Right cardiac atrium (tissue), 5 donors: ENCODE results near the gene RASGRF2. TPM values are rescaled to one million over a fixed set of nuclear protein-coding genes. Genes with fewer than 3 reads are reported as not detected.
A peak's percentile ranks its signal among the peaks of the same experiment; 100 is the strongest.

Source experiments
- ATAC-seq, 2 donors: fragments of 200-7000 bp; cut with Tn5 transposase; one replicate each; pipeline versions ENCODE4 v1.8.0 to v1.9.1; 2020; ENCODE audit warnings: moderate library complexity in 2 of 2, mild to moderate bottlenecking in 1 of 2
- DNase-seq, 3 donors: peaks; one replicate each; pipeline ENCODE4 v3.0.0-alpha.2; 2020
- H3K27ac ChIP-seq: one replicate; pipeline ENCODE4 v1.5.1; 2013; ENCODE audit warnings: mild to moderate bottlenecking, low read length, control low read depth, moderate library complexity
- H3K27me3 ChIP-seq: one replicate; pipeline ENCODE4 v1.6.1; 2013; ENCODE audit not compliant: control insufficient read depth, insufficient read depth
- H3K4me1 ChIP-seq: one replicate; pipeline ENCODE4 v1.6.1; 2013; ENCODE audit warnings: low read length; ENCODE audit not compliant: control insufficient read depth, insufficient read depth
- H3K4me3 ChIP-seq: one replicate; pipeline ENCODE4 v1.5.1; 2013; ENCODE audit warnings: low read length, control low read depth
- H3K9me3 ChIP-seq: one replicate; pipeline ENCODE4 v1.6.1; 2013; ENCODE audit warnings: low read length; ENCODE audit not compliant: control insufficient read depth
- WGBS: extraction: QIAGEN DNeasy Blood & Tissue Kit; methylation state at CpG from one replicate; pipeline ENCODE4 v1.1.7; 2013; 5-methylcytosine and 5-hydroxymethylcytosine counted together
- intact Hi-C, 4 donors: fragments of 100-400 bp; cut with DNase I; formaldehyde crosslinking; loops; one replicate each; pipeline versions ENCODE4 v1.11.0 to v1.14.0; 2022 to 2023
- polyA plus RNA-seq: library from polyadenylated mRNA; stranded (reverse); fragments of 200-250 nt; gene quantifications from one replicate; pipeline ENCODE4 v1.2.3, GENCODE V29; 2013
- total RNA-seq, 4 donors: library from RNA; stranded (reverse); fragmentation: NEBNext Ultra II Directional; extraction: Animal tissue kit (Norgen Biotek cat#: 25700); gene quantifications; one replicate each; pipeline ENCODE4 v1.2.1, GENCODE V29; 2021
- donor health status: healthy with polysubstance abuse.
- donor health status: DM: no; HTN: yes; CAD: no.
- donor health status: DM: no; HTN: no; CAD: no.
- donor health status: DM: no; HTN: yes; CAD: no; lungs with severe emphysema.
- donor health status: DM: yes; HTN: yes; CAD: no.

The RASGRF2 gene
- total and polyA plus RNA-seq, 5 donors, result 2.7 to 5.0 (median 4.3) TPM

- peaks cover 2% of the 10 kb centered on the region for H3K27me3 ChIP-seq
- no peak for DNase-seq
- intact Hi-C loops, result no loop called here
These were observed 6.6 kb upstream of the RASGRF2 start for GRCh38 chr5:80953587-80953986.

GRCh38 chr5:80955082-80955590, 5.0 kb upstream of the RASGRF2 start:
- Histone ChIP-seq H3K9me3 (no peaks in the 10 kb centered on the region), H3K27me3 (peaks cover 2% of the 10 kb centered on the region), H3K4me3 (no peak overlapping the region), H3K27ac (no peak overlapping the region), H3K4me1 (peaks cover 4% of the 10 kb centered on the region)
- ATAC-seq (no peak), DNase-seq (no peak)
- intact Hi-C loops, result no loop called here
- 93% methylated on average over 2 of the region's 2 CpGs for WGBS

More at GRCh38 chr5:80953587-80953986, 6.6 kb upstream of the RASGRF2 start:
- no peak overlapping the region for H3K4me3 ChIP-seq
- H3K27ac ChIP-seq, result no peak overlapping the region
- H3K4me1 ChIP-seq, result no peaks in the 10 kb centered on the region
- H3K9me3 ChIP-seq, result no peaks in the 10 kb centered on the region
- 86% methylated on average over 5 of the region's 5 CpGs for WGBS
- ATAC-seq, result no peak

GRCh38 chr5:80956272-80956671, 3.9 kb upstream of the RASGRF2 start:
- 58% methylated on average over 7 of the region's 7 CpGs for whole genome bisulfite sequencing
- intact Hi-C loops, result no loop called here
- peaks cover 2% of the 10 kb centered on the region for H3K27me3 ChIP-seq
- peaks cover 4% of the 10 kb centered on the region for H3K4me1 ChIP-seq
- no peaks in the 10 kb centered on the region for H3K9me3 ChIP-seq
- no peak overlapping the region for H3K27ac ChIP-seq
- DNase-seq (no peak), ATAC-seq (no peak)
- H3K4me3 ChIP-seq, result no peak overlapping the region

GRCh38 chr5:80957031-80957761, 3.0 kb upstream of the RASGRF2 start:
- Histone ChIP-seq H3K4me3 (no peak overlapping the region), H3K27ac (no peak overlapping the region), H3K4me1 (peaks cover 4% of the 10 kb centered on the region), H3K9me3 (no peaks in the 10 kb centered on the region), H3K27me3 (peaks cover 2% of the 10 kb centered on the region)
- WGBS, result 60% methylated on average over 6 of the region's 6 CpGs
- intact Hi-C loops, result no loop called here
- DNase-seq (no peak), ATAC-seq (no peak)

GRCh38 chr5:80958616-80959015, 1.5 kb upstream of the RASGRF2 start:
- peaks cover 2% of the 10 kb centered on the region for H3K27me3 ChIP-seq
- WGBS, result 77% methylated on average over 4 of the region's 4 CpGs
- ATAC-seq (no peak), DNase-seq (no peak)
- peaks cover 4% of the 10 kb centered on the region for H3K4me1 ChIP-seq
- no peak overlapping the region for H3K27ac ChIP-seq
- no peaks in the 10 kb centered on the region for H3K9me3 ChIP-seq
- intact Hi-C loops, result no loop called here
- H3K4me3 ChIP-seq, result no peak overlapping the region

- WGBS, result 76% methylated on average over 8 of the region's 8 CpGs
- intact Hi-C loops, result no loop called here
- H3K4me3 ChIP-seq, result no peak overlapping the region
These were observed 1.0 kb upstream of the RASGRF2 start for GRCh38 chr5:80959138-80959537.

GRCh38 chr5:80960531-80961375, 590 bp downstream of the RASGRF2 start:
- no peaks in the 10 kb centered on the region for H3K27me3 ChIP-seq
- ATAC-seq (peak; percentile 85 to 89), DNase-seq (peak; percentile 47 to 80 (median 76))
- peak overlapping the region; percentile 66 for H3K4me3 ChIP-seq
- H3K9me3 ChIP-seq, result no peaks in the 10 kb centered on the region
- intact Hi-C loops, result no loop called here
- peak overlapping the region; percentile 46 for H3K27ac ChIP-seq
- H3K4me1 ChIP-seq, result peaks cover 4% of the 10 kb centered on the region
- 2% methylated on average over 84 of the region's 84 CpGs for WGBS

More at GRCh38 chr5:80959138-80959537, 1.0 kb upstream of the RASGRF2 start:
- DNase-seq (no peak), ATAC-seq (no peak)
- H3K27me3 ChIP-seq, result peaks cover 2% of the 10 kb centered on the region
- no peaks in the 10 kb centered on the region for H3K9me3 ChIP-seq
- H3K27ac ChIP-seq, result no peak overlapping the region
- peaks cover 4% of the 10 kb centered on the region for H3K4me1 ChIP-seq

GRCh38 chr5:80961376-80962281, 1.5 kb downstream of the RASGRF2 start:
- Histone ChIP-seq H3K4me3 (peak overlapping the region; percentile 66), H3K4me1 (peaks cover 4% of the 10 kb centered on the region), H3K9me3 (no peaks in the 10 kb centered on the region), H3K27me3 (no peaks in the 10 kb centered on the region), H3K27ac (no peak overlapping the region)
- peak in 1 of 3 donors; percentile 51 for DNase-seq
- intact Hi-C loops, result no loop called here
- 31% methylated on average over 18 of the region's 18 CpGs for WGBS
- peak; percentile 20 to 54 for ATAC-seq

- Histone ChIP-seq H3K27me3 (no peaks in the 10 kb centered on the region), H3K9me3 (no peaks in the 10 kb centered on the region), H3K4me3 (peak overlapping the region; percentile 31), H3K4me1 (peaks cover 4% of the 10 kb centered on the region), H3K27ac (no peak overlapping the region)
- intact Hi-C loops, result no loop called here
- no peak for DNase-seq
- no peak for ATAC-seq
- 53% methylated on average over 2 of the region's 2 CpGs for WGBS
These were observed 2.7 kb downstream of the RASGRF2 start for GRCh38 chr5:80962630-80963520.

- intact Hi-C loops, result no loop called here
- DNase-seq, result no peak
- no peak overlapping the region for H3K27ac ChIP-seq
- H3K9me3 ChIP-seq, result no peaks in the 10 kb centered on the region
- peaks cover 4% of the 10 kb centered on the region for H3K4me1 ChIP-seq
- H3K4me3 ChIP-seq, result no peak overlapping the region
- ATAC-seq, result no peak
- WGBS, result 51% methylated on average over 2 of the region's 2 CpGs
- no peaks in the 10 kb centered on the region for H3K27me3 ChIP-seq
These were observed 3.3 kb downstream of the RASGRF2 start for GRCh38 chr5:80963521-80963895.
